ENCODE measurements around the gene KLF9.

The KLF9 gene

DNA sequence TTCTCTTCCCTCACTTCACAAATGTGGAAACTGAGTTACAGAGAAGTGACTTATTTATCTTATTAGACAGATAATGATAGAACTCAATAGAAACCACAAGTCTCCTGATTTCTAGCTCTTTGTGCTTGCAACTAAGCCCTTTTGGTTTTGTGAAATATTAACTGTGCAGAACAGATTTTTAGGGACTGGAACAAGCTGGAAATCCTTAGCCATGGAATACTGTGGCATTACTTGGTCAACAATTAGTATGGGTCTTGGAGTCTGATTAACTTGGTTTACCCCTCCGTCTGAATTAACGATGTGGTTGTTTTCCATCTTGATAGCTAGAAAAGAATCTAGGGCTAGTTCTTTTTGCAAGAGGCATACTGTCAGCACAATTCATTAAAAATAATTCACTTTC lies 584 bp upstream of the KLF9 start:
- Mint-ChIP-seq H3K4me1 (peaks cover 45% of the 10 kb centered on the region), H3K27me3 (ENCODE audit: low read depth) (peaks cover 42% of the 10 kb centered on the region), H3K9me3 (no peaks in the 10 kb centered on the region)

DNA sequence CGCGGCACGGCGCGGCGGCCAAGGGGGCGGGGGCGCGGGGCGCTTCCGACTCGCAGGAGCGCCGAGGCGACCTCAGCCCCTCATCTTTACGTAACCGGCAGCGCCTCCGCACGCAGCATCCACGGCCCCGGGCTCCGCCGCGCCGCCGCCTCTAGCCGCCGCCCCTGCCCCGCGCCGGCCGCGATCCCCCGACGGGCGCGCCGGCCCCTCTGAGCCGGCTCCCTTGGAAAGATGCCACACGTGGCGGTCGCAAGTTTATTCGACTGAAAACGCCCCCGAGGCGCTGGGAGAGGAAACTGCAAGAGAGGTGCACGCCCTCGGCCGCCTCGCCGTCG lies 1.0 kb downstream of the KLF9 start:
- Mint-ChIP-seq H3K36me3 (ENCODE audit: low read depth) (no peaks in the 10 kb centered on the region), H3K4me1 (peaks cover 42% of the 10 kb centered on the region), H3K9me3 (no peaks in the 10 kb centered on the region), H3K27ac (peak overlapping the region; percentile 30 to 99 (median 43)), H3K4me3 (peak overlapping the region; percentile 97 to 98 (median 97)), H3K27me3 (ENCODE audit: low read depth) (peaks cover 38% of the 10 kb centered on the region)
- TF ChIP-seq, protein P1, sequence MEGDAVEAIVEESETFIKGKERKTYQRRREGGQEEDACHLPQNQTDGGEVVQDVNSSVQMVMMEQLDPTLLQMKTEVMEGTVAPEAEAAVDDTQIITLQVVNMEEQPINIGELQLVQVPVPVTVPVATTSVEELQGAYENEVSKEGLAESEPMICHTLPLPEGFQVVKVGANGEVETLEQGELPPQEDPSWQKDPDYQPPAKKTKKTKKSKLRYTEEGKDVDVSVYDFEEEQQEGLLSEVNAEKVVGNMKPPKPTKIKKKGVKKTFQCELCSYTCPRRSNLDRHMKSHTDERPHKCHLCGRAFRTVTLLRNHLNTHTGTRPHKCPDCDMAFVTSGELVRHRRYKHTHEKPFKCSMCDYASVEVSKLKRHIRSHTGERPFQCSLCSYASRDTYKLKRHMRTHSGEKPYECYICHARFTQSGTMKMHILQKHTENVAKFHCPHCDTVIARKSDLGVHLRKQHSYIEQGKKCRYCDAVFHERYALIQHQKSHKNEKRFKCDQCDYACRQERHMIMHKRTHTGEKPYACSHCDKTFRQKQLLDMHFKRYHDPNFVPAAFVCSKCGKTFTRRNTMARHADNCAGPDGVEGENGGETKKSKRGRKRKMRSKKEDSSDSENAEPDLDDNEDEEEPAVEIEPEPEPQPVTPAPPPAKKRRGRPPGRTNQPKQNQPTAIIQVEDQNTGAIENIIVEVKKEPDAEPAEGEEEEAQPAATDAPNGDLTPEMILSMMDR (IDR thresholded peaks at IDR 0.05; ENCODE audit: unreplicated experiment in 3 of 3), result no peak

More for the DNA sequence above, 584 bp upstream of the KLF9 start:
- TF ChIP-seq, protein P1 (IDR thresholded peaks at IDR 0.05; ENCODE audit: unreplicated experiment in 3 of 3), result no peak
- peak overlapping the region in 1 of 3 experiments; percentile 98 for H3K4me3 Mint-ChIP-seq
- peak overlapping the region in 1 of 3 experiments; percentile 99 for H3K27ac Mint-ChIP-seq
- no peaks in the 10 kb centered on the region for H3K36me3 Mint-ChIP-seq (ENCODE audit: low read depth)

DNA sequence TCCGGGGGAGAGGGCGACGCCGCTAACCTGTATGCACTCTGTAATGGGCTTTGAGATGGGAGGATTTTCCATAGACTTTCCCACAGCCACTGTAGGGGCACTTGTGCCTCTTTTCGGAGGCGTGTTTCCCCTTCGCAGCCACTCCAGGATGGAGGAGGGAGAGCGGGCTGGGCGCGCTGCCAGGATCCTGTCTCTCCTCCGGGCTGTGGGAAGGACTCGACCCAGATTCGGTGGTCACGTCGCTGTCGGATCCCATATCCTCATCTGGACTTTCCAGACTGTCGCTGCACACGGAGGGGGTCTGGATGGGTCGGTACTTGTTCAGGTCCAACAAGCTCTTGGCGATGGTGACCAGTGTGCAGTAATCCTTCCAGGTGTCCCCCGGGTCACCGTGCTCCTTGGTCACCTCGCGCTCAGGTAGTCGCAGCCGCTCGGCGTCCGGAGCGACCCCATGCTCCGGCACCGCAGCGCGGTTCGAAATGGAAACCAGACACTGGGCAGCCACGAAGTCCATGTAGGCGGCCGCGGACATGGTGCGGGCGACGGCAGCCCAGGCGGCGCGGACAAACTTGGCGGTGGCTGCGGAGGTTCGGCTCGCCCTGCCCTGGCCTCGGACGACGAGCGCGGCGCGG lies 1.5 kb downstream of the KLF9 start:
- Mint-ChIP-seq H3K4me3 (peak overlapping the region; percentile 89 to 95 (median 94)), H3K9me3 (no peaks in the 10 kb centered on the region), H3K4me1 (peaks cover 42% of the 10 kb centered on the region), H3K27me3 (ENCODE audit: low read depth) (peaks cover 35% of the 10 kb centered on the region), H3K27ac (peak overlapping the region; percentile 28 to 93 (median 84)), H3K36me3 (ENCODE audit: low read depth) (no peaks in the 10 kb centered on the region)
- TF ChIP-seq, protein P1 (IDR thresholded peaks at IDR 0.05; ENCODE audit: unreplicated experiment in 3 of 3), result no peak

DNA sequence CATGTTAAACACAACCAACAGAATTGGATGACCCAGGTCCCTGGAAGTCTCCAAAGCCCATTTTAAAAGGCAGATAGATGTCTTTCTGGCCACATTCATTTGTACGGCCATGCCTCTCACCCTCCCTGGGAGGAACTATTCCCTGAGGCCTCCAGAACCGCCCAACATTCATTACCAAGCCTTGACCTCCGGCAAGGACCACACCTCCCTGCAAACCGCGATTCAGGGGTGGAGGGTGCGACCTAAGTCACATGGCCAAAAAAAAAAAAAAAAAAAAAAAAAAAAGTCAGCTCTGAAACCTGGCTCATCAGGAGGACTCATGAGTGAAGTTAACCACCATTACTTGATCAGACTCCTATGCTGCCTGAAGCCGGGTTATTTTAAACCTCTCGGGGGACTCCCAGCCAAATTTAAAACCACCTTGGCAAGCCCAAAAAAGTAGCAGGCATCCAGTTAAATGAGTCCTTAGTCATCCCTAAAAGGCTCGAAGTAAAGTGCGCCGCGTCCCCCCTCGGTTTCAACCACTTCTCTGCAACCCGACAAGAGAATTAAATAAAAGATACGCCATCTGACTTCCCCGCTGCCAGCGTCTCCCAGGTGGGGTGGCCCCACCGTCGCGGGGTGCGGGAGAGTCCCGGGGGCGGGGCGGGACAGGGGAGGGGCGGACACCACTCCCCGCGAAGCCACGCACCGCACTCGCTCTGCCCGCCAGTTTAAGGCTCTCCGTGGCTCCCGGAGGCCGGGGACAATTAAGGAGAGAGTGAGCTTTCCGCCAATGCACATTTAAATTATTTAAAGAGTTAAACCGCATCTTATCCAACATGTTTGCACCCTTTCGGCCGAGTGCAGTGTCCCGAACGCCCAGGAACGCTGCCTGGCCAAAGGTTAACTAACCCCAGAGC lies 2.3 kb downstream of the KLF9 start:
- peak overlapping the region; percentile 89 to 95 (median 94) for H3K4me3 Mint-ChIP-seq
- H3K27ac Mint-ChIP-seq, result peak overlapping the region; percentile 49 to 96 (median 84)
- no peaks in the 10 kb centered on the region for H3K9me3 Mint-ChIP-seq
- H3K4me1 Mint-ChIP-seq, result peaks cover 50% of the 10 kb centered on the region
- TF ChIP-seq, protein P1 (IDR thresholded peaks at IDR 0.05; ENCODE audit: unreplicated experiment in 3 of 3), result no peak
- no peaks in the 10 kb centered on the region for H3K36me3 Mint-ChIP-seq (ENCODE audit: low read depth)
- peaks cover 31% of the 10 kb centered on the region for H3K27me3 Mint-ChIP-seq (ENCODE audit: low read depth)

DNA sequence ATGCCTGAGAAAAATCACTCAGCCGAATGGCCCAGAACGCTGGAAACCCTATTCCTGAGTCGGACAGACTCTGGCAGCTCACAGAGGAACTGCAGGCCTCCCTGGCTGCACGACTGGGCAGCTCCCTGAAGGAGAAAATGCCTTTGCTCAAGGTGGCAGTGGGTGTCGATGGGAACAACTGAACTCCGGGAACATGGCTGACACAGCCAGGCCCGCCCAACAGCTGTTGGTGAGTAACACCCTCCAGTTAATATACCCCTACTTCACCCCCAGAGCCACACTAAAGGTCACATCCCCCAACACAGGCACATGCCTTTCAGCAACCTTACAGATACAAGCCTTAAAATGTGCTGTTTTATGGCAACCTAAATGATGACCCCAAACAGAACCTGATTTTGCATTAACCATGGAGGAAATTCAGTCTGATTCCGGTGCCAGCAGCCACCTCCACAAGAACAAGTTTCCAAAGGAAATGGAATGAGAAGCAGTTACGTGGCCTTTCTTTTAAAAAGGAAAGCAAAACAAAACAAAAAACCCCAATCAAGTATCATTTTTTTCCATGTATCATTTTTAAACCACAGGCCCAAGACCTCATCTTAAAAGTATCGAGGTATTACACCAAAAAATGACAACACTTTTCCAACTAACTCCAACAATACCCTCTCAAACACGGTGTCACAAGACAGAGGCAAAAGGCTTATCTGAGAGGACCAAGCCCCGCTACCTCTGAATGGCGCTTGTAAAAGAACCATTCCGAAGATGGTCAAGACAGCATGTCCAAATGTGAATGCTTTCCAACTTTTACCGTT lies 3.1 kb downstream of the KLF9 start:
- H3K36me3 Mint-ChIP-seq (ENCODE audit: low read depth), result no peaks in the 10 kb centered on the region
- H3K4me1 Mint-ChIP-seq, result peaks cover 59% of the 10 kb centered on the region
- TF ChIP-seq, protein P1 (IDR thresholded peaks at IDR 0.05; ENCODE audit: unreplicated experiment in 3 of 3), result no peak
- H3K4me3 Mint-ChIP-seq, result peak overlapping the region; percentile 65 to 95 (median 89)
- H3K27ac Mint-ChIP-seq, result peak overlapping the region; percentile 49 to 96 (median 84)
- H3K27me3 Mint-ChIP-seq (ENCODE audit: low read depth), result peaks cover 30% of the 10 kb centered on the region
- no peaks in the 10 kb centered on the region for H3K9me3 Mint-ChIP-seq

Measured in nephron (organoid).